Mucosa of rectum (tissue), 2 donors: ENCODE data around the gene CD86.

Source experiments
- H3K27ac ChIP-seq, 2 donors: one replicate each; pipeline ENCODE4 v1.7.0; 2013; ENCODE audit warnings: inconsistent platforms in 2 of 2, low read depth in 2 of 2, low read length in 2 of 2
- H3K27me3 ChIP-seq, 2 donors: one replicate each; pipeline ENCODE4 v1.7.0; 2013; ENCODE audit warnings: low read length in 2 of 2; ENCODE audit not compliant: control insufficient read depth in 2 of 2, insufficient read depth in 2 of 2
- H3K36me3 ChIP-seq, 2 donors: one replicate each; pipeline ENCODE4 v1.7.0; 2013; ENCODE audit warnings: low read length in 2 of 2; ENCODE audit not compliant: control insufficient read depth in 2 of 2, insufficient read depth in 2 of 2
- H3K4me1 ChIP-seq, 2 donors: one replicate each; pipeline ENCODE4 v1.7.0; 2013; ENCODE audit warnings: low read length in 2 of 2, mild to moderate bottlenecking in 1 of 2; ENCODE audit not compliant: control insufficient read depth in 2 of 2, insufficient read depth in 2 of 2
- H3K4me3 ChIP-seq, 2 donors: one replicate each; pipeline ENCODE4 v1.7.0; 2013; ENCODE audit warnings: low read length in 2 of 2
- H3K9ac ChIP-seq, 2 donors: one replicate each; pipeline ENCODE4 v1.7.0; 2013; ENCODE audit warnings: low read length in 2 of 2, low read depth in 1 of 2, mild to moderate bottlenecking in 1 of 2
- H3K9me3 ChIP-seq, 2 donors: one replicate each; pipeline ENCODE4 v1.7.0; 2013; ENCODE audit warnings: low read length in 2 of 2; ENCODE audit not compliant: control insufficient read depth in 2 of 2
- donor health status: healthy.
- donor health status: Normal muscosa, but diverticular disease.

Gene CD86

GRCh38 chr3:122055215-122055614 lies at the start of gene CD86:
CD86 (plus strand) TSS chr3:122055362; CDS start chr3:122055490, 128 bp downstream.
- peak within 1 kb of the TSS in 1 of 2 donors; percentile 5 for H3K4me3 ChIP-seq
- H3K27ac ChIP-seq, result no peak within 1 kb of the TSS
- H3K36me3 ChIP-seq, result no peaks in the 10 kb centered on the region
- H3K27me3 ChIP-seq, result no peaks in the 10 kb centered on the region
- no peaks in the 10 kb centered on the region for H3K9me3 ChIP-seq
- no peak within 1 kb of the TSS for H3K9ac ChIP-seq
- H3K4me1 ChIP-seq, result no peaks in the 10 kb centered on the region

GRCh38 chr3:122006267-122006666 lies 48.9 kb upstream of the CD86 start:
- Histone ChIP-seq H3K9me3 (no peaks in the 10 kb centered on the region), H3K9ac (no peak overlapping the region), H3K36me3 (peaks cover 13 to 15% of the 10 kb centered on the region in 2 donors), H3K4me3 (no peak overlapping the region), H3K27me3 (no peaks in the 10 kb centered on the region), H3K27ac (no peak overlapping the region), H3K4me1 (peaks cover 5 to 10% of the 10 kb centered on the region in 2 donors)

GRCh38 chr3:122008166-122008565 lies 47.0 kb upstream of the CD86 start:
- H3K27me3 ChIP-seq, result no peaks in the 10 kb centered on the region
- H3K27ac ChIP-seq, result no peak overlapping the region
- no peak overlapping the region for H3K9ac ChIP-seq
- no peak overlapping the region for H3K4me3 ChIP-seq
- H3K4me1 ChIP-seq, result peaks cover 0 to 3% of the 10 kb centered on the region in 2 donors
- H3K9me3 ChIP-seq, result no peaks in the 10 kb centered on the region
- H3K36me3 ChIP-seq, result peaks cover 10 to 11% of the 10 kb centered on the region in 2 donors

- Histone ChIP-seq H3K36me3 (peaks cover 10 to 11% of the 10 kb centered on the region in 2 donors), H3K9me3 (no peaks in the 10 kb centered on the region), H3K9ac (no peak overlapping the region), H3K4me3 (no peak overlapping the region), H3K27me3 (no peaks in the 10 kb centered on the region), H3K4me1 (peaks cover 0 to 3% of the 10 kb centered on the region in 2 donors), H3K27ac (no peak overlapping the region)
These were observed 44.7 kb upstream of the CD86 start for GRCh38 chr3:122010506-122010905.

- no peak overlapping the region for H3K4me3 ChIP-seq
- H3K27ac ChIP-seq, result no peak overlapping the region
- no peaks in the 10 kb centered on the region for H3K27me3 ChIP-seq
- H3K9me3 ChIP-seq, result no peaks in the 10 kb centered on the region
- peaks cover 10 to 11% of the 10 kb centered on the region in 2 donors for H3K36me3 ChIP-seq
- H3K4me1 ChIP-seq, result peaks cover 0 to 3% of the 10 kb centered on the region in 2 donors
- H3K9ac ChIP-seq, result no peak overlapping the region
These were observed 43.8 kb upstream of the CD86 start for GRCh38 chr3:122011396-122011795.

- Histone ChIP-seq H3K9me3 (no peaks in the 10 kb centered on the region), H3K9ac (no peak overlapping the region), H3K27me3 (no peaks in the 10 kb centered on the region), H3K4me3 (no peak overlapping the region), H3K27ac (no peak overlapping the region), H3K4me1 (peaks cover 0 to 3% of the 10 kb centered on the region in 2 donors), H3K36me3 (peaks cover 5 to 7% of the 10 kb centered on the region in 2 donors)
These were observed 42.3 kb upstream of the CD86 start for GRCh38 chr3:122012821-122013220.

GRCh38 chr3:122013448-122013925 lies 41.7 kb upstream of the CD86 start:
- H3K36me3 ChIP-seq, result peaks cover 5 to 7% of the 10 kb centered on the region in 2 donors
- no peaks in the 10 kb centered on the region for H3K9me3 ChIP-seq
- no peak overlapping the region for H3K9ac ChIP-seq
- H3K4me1 ChIP-seq, result peaks cover 0 to 3% of the 10 kb centered on the region in 2 donors
- H3K27me3 ChIP-seq, result no peaks in the 10 kb centered on the region
- no peak overlapping the region for H3K27ac ChIP-seq
- no peak overlapping the region for H3K4me3 ChIP-seq

- Histone ChIP-seq H3K36me3 (peaks cover 2 to 5% of the 10 kb centered on the region in 2 donors), H3K4me1 (peaks cover 0 to 3% of the 10 kb centered on the region in 2 donors), H3K27ac (no peak overlapping the region), H3K9ac (no peak overlapping the region), H3K9me3 (no peaks in the 10 kb centered on the region), H3K4me3 (no peak overlapping the region), H3K27me3 (no peaks in the 10 kb centered on the region)
These were observed 40.4 kb upstream of the CD86 start for GRCh38 chr3:122014741-122015140.

GRCh38 chr3:122019493-122019892 lies 35.7 kb upstream of the CD86 start:
- Histone ChIP-seq H3K27ac (no peak overlapping the region), H3K4me1 (peaks cover 4 to 9% of the 10 kb centered on the region in 2 donors), H3K27me3 (no peaks in the 10 kb centered on the region), H3K9ac (no peak overlapping the region), H3K36me3 (no peaks in the 10 kb centered on the region), H3K4me3 (no peak overlapping the region), H3K9me3 (no peaks in the 10 kb centered on the region)

- Histone ChIP-seq H3K36me3 (no peaks in the 10 kb centered on the region), H3K27ac (peak overlapping the region; percentile 89 to 90), H3K27me3 (no peaks in the 10 kb centered on the region), H3K9me3 (no peaks in the 10 kb centered on the region), H3K4me3 (peak overlapping the region; percentile 65 to 81), H3K4me1 (peaks cover 4 to 9% of the 10 kb centered on the region in 2 donors), H3K9ac (peak overlapping the region; percentile 70 to 77)
These were observed 34.1 kb upstream of the CD86 start for GRCh38 chr3:122021037-122021436.
